Measurements from ENCODE around the gene BAZ2B.

The BAZ2B gene

GRCh38 chr2:159287733-159288132 lies 328.6 kb downstream of the BAZ2B start:
- H3K9ac ChIP-seq (ENCODE audit: low read length): no peak overlapping the region; the same call in 1 of the 2 replicates
- peaks cover 17% of the 10 kb centered on the region; the same call in 1 of the 2 replicates for H3K79me2 ChIP-seq (ENCODE audit: insufficient read depth, low read length)
- H2AFZ ChIP-seq (ENCODE audit: low read length): no peak overlapping the region
- peaks cover 55% of the 10 kb centered on the region for H3K4me1 ChIP-seq (ENCODE audit: insufficient read depth, low read length, severe bottlenecking)
- no peaks in the 10 kb centered on the region for H3K9me2 ChIP-seq (ENCODE audit: low read depth, low read length)
- H3K4me2 ChIP-seq (ENCODE audit: low read length): peak overlapping the region; percentile 68; the same call in 1 of the 2 replicates
- peaks cover 5% of the 10 kb centered on the region for H3K36me3 ChIP-seq (ENCODE audit: insufficient read depth, low read length)
- H4K20me1 ChIP-seq (ENCODE audit: insufficient read depth, low read length): no peaks in the 10 kb centered on the region
- H3K27ac ChIP-seq (ENCODE audit: low read depth, low read length, poor library complexity, severe bottlenecking): peak overlapping the region; percentile 63
- no peaks in the 10 kb centered on the region for H3K9me3 ChIP-seq (ENCODE audit: low read length)
- TF ChIP-seq EZH2 (IDR thresholded peaks at IDR 0.05; ENCODE audit: borderline replicate concordance, low read length) (no peak), CTCF (IDR thresholded peaks at IDR 0.05; ENCODE audit: low read length) (no peak)
- no peak overlapping the region for H3K4me3 ChIP-seq (ENCODE audit: low read depth, low read length, poor library complexity, severe bottlenecking)
- H3F3A ChIP-seq (ENCODE audit: insufficient read depth, low read length): peaks cover 7% of the 10 kb centered on the region; the same call in 1 of the 2 replicates
- H3K27me3 ChIP-seq (ENCODE audit: insufficient read depth, low read length): no peaks in the 10 kb centered on the region

GRCh38 chr2:159286709-159287441 lies 329.5 kb downstream of the BAZ2B start:
- no peaks in the 10 kb centered on the region for H3K9me3 ChIP-seq (ENCODE audit: low read length)
- peak overlapping the region; percentile 97 for H3K4me3 ChIP-seq (ENCODE audit: low read depth, low read length, poor library complexity, severe bottlenecking)
- H3K27ac ChIP-seq (ENCODE audit: low read depth, low read length, poor library complexity, severe bottlenecking): peak overlapping the region; percentile 63
- H3K9me2 ChIP-seq (ENCODE audit: low read depth, low read length): no peaks in the 10 kb centered on the region
- peaks cover 10% of the 10 kb centered on the region for H3K36me3 ChIP-seq (ENCODE audit: insufficient read depth, low read length)
- H3K9ac ChIP-seq (ENCODE audit: low read length): peak overlapping the region; percentile 69
- peak overlapping the region; percentile 85 for H3K4me2 ChIP-seq (ENCODE audit: low read length)
- no peaks in the 10 kb centered on the region for H3K27me3 ChIP-seq (ENCODE audit: insufficient read depth, low read length)
- TF ChIP-seq CTCF (IDR thresholded peaks at IDR 0.05; ENCODE audit: low read length) (no peak), EZH2 (IDR thresholded peaks at IDR 0.05; ENCODE audit: borderline replicate concordance, low read length) (no peak)
- peaks cover 7% of the 10 kb centered on the region; the same call in 1 of the 2 replicates for H3F3A ChIP-seq (ENCODE audit: insufficient read depth, low read length)
- peaks cover 51% of the 10 kb centered on the region for H3K4me1 ChIP-seq (ENCODE audit: insufficient read depth, low read length, severe bottlenecking)
- H4K20me1 ChIP-seq (ENCODE audit: insufficient read depth, low read length): no peaks in the 10 kb centered on the region
- no peak overlapping the region for H2AFZ ChIP-seq (ENCODE audit: low read length)
- peaks cover 17% of the 10 kb centered on the region; the same call in 1 of the 2 replicates for H3K79me2 ChIP-seq (ENCODE audit: insufficient read depth, low read length)

GRCh38 chr2:159285929-159286708 lies 330.2 kb downstream of the BAZ2B start, which contains the start of gene WDSUB1:
TSS of gene WDSUB1 (minus strand) at chr2:159286703. CDS start at chr2:159283069, 3,634 bp downstream.
- Histone ChIP-seq H3K27ac (ENCODE audit: low read depth, low read length, poor library complexity, severe bottlenecking) (peak within 1 kb of the TSS; percentile 70), H3F3A (ENCODE audit: insufficient read depth, low read length) (peaks cover 7% of the 10 kb centered on the region; the same call in 1 of the 2 replicates), H3K4me1 (ENCODE audit: insufficient read depth, low read length, severe bottlenecking) (peaks cover 48% of the 10 kb centered on the region), H3K4me2 (ENCODE audit: low read length) (peak within 1 kb of the TSS; percentile 85), H3K27me3 (ENCODE audit: insufficient read depth, low read length) (no peaks in the 10 kb centered on the region), H3K9me2 (ENCODE audit: low read depth, low read length) (no peaks in the 10 kb centered on the region), H3K4me3 (ENCODE audit: low read depth, low read length, poor library complexity, severe bottlenecking) (peak within 1 kb of the TSS; percentile 97), H3K36me3 (ENCODE audit: insufficient read depth, low read length) (peaks cover 17% of the 10 kb centered on the region), H3K79me2 (ENCODE audit: insufficient read depth, low read length) (peaks cover 18% of the 10 kb centered on the region; the same call in 1 of the 2 replicates), H3K9ac (ENCODE audit: low read length) (peak within 1 kb of the TSS; percentile 88), H3K9me3 (ENCODE audit: low read length) (no peaks in the 10 kb centered on the region), H4K20me1 (ENCODE audit: insufficient read depth, low read length) (no peaks in the 10 kb centered on the region), H2AFZ (ENCODE audit: low read length) (0 out of 2 replicates have a peak within 1 kb of the TSS, but pooled peaks have one; percentile 55)
- TF ChIP-seq EZH2 (IDR thresholded peaks at IDR 0.05; ENCODE audit: borderline replicate concordance, low read length) (no peak), CTCF (IDR thresholded peaks at IDR 0.05; ENCODE audit: low read length) (no peak)
